ENCODE results near the gene CYCS.

DNA sequence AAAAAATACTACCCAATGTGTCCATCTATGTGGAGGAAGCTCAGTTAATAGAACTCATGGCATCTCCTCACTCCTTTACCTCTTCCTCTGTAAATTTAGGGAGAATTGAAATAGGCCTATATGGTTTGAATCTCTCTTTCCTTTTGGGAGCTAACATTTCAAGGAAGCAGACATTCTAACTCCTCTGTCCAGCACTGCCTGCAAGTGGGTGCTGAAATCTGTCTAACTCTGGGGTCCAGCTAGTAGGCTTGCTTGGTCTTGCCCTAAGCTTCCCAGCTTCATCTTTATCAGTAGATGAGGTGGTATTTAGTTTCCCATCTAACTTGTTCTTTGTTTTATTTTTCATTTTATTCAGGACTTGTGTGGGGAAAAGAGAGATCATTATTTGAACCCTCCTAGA lies 23.2 kb downstream of the CYCS start:
- TF ChIP-seq, protein P1, sequence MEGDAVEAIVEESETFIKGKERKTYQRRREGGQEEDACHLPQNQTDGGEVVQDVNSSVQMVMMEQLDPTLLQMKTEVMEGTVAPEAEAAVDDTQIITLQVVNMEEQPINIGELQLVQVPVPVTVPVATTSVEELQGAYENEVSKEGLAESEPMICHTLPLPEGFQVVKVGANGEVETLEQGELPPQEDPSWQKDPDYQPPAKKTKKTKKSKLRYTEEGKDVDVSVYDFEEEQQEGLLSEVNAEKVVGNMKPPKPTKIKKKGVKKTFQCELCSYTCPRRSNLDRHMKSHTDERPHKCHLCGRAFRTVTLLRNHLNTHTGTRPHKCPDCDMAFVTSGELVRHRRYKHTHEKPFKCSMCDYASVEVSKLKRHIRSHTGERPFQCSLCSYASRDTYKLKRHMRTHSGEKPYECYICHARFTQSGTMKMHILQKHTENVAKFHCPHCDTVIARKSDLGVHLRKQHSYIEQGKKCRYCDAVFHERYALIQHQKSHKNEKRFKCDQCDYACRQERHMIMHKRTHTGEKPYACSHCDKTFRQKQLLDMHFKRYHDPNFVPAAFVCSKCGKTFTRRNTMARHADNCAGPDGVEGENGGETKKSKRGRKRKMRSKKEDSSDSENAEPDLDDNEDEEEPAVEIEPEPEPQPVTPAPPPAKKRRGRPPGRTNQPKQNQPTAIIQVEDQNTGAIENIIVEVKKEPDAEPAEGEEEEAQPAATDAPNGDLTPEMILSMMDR (conservative IDR thresholded peaks at IDR 0.05; ENCODE audit: low read length) = no peak
- TF ChIP-seq EZH2phosphoT487 (IDR thresholded peaks at IDR 0.05; ENCODE audit: borderline replicate concordance, low read depth, low read length) = no peak
